Right renal pelvis (tissue), 4 donors: ENCODE data around the gene POLR2J. TPM values are rescaled to one million over a fixed set of nuclear protein-coding genes. Genes with fewer than 3 reads are reported as not detected.
"Not testable (repeated sequence)": the region's sequence is repeated elsewhere in the genome, so short reads cannot be mapped to it uniquely, and the experiment has no call there.

ENCODE experiments used
- DNase-seq, 4 donors: peaks; one replicate each; pipeline ENCODE4 v3.0.0-alpha.2; 2013; ENCODE audit warnings: low read depth in 4 of 4, low spot score in 3 of 4, missing footprints in 1 of 4
- polyA plus RNA-seq, 4 donors: library from polyadenylated mRNA; unstranded; fragments of 120-200 nt; gene quantifications; one replicate each; pipeline ENCODE4 v1.2.1, GENCODE V29; 2013; ENCODE audit not compliant: insufficient read length in 4 of 4

POLR2J gene
- polyA plus RNA-seq, 4 donors = 29.4 to 43.7 (median 31.6) TPM

- no peak for DNase-seq
These were observed 10.9 kb downstream of the POLR2J start for GRCh38 chr7:102467581-102468477.

DNA sequence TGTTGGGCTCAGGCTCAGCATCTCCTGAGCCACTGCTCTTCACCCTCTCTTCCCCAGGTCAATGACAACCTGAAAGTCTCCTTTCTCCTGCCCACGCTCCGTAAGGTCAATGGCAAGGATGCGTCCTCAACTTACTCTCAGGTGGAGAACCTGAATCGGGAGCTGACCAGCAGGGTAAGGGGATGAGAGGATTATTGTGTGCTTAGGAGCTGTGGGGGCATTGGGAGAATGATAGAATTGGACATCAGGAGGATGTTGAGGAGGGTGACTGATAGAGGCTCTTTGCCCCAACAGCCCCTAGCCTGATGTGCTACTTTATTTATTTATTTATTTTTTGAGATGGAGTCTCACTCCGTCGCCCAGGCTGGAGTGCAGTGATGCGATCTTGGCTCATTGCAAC lies 12.6 kb downstream of the POLR2J start:
- DNase-seq = no peak

DNA sequence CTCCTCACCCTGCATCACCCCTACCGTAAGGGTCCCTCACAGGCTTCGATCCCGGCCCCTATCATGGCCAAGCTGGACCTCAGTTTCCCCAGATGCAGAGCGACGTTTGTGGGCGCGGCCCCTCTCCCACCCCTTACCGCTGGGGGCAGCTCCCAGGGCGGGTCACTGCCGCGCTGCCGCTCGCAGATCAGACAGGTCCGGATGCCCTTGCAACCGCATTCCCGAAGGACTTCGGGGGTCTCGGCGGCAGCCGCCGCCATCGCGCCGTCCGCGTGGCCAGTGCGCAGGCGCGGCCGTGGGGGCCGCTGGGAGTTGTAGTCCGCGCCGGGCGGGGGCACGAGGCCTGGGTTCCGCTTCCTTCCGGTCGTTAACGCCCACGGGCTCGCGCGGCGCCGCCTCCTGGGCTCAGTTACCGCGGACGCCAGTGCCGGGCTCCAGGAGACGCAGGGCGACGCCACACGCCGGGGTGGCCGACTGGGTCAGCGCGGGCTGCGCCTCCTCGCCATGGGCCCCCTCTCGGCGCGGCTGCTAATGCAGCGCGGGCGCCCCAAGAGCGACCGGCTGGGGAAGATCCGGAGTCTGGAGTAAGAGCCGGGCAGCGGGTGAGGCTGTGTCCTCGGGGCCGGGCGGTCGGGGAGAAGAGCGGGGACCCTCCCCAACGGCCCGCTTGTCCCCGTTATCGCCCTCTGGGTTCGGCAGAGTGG lies 14.0 kb downstream of the POLR2J start, which contains the start of the genes ALKBH4 and LRWD1:
TSS of gene ALKBH4 (minus strand) at position 287 of the 704 bp plus-strand sequence. CDS start at position 260, 27 bp downstream.
TSS of gene LRWD1 (plus strand) at position 408 of the 704 bp plus-strand sequence. CDS start at position 505, 97 bp downstream.
- peak; percentile 74 to 87 (median 78) for DNase-seq

DNA sequence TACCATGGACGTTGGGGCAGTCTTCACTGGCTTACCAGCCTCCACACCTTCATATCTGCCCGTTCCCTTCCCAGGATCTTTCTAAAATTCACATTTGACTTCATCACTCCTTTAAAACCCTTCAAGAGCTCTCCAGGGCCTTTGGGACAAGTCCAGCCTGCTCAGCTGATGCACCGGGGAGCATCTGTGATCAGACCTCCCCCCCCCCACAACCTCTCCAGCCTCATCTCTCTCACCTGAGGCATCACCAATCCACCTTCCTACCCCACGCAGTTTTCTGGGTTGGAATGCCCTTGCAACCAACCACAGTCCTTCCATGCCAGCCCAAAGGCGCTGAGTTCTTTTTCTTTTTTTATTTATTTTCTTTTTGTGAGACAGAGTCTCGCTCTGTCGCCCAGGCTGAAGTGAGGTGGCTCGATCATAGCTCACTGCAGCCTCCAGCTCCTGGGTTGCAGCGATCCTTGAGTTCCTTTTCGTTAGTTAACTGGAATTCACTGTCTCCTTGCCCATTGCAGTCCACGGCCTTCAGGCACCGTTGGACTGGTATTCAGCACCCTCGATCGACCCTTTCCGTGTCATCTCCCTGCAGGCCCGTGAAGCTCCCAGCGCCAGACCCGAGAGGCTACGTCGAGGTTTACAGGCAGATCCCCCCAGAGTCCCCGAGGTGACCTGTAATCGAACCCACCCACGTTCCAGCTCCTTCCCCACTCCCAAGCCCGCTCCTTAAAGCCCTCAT lies 14.7 kb downstream of the POLR2J start:
- no peak for DNase-seq

DNA sequence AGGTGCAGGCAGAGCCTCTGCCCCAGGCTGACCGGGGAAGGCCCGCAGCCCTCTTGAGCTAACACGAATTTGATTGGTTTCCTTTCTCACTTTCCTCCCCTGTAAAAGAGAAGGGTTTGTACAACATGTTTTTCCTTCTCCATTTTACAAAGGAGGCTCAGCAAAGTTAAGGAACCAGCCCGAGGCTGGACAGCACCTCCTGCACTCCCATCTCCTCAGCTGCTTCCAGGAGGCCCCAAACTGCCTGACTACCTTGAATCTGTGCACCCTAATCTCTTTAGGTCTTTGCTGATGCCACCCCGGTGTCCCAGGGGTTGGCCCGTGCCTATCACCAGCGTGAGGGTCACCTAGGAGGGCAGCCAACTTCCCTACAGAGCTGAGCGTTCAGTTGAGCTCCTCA lies 18.3 kb downstream of the POLR2J start:
- DNase-seq = no peak

DNA sequence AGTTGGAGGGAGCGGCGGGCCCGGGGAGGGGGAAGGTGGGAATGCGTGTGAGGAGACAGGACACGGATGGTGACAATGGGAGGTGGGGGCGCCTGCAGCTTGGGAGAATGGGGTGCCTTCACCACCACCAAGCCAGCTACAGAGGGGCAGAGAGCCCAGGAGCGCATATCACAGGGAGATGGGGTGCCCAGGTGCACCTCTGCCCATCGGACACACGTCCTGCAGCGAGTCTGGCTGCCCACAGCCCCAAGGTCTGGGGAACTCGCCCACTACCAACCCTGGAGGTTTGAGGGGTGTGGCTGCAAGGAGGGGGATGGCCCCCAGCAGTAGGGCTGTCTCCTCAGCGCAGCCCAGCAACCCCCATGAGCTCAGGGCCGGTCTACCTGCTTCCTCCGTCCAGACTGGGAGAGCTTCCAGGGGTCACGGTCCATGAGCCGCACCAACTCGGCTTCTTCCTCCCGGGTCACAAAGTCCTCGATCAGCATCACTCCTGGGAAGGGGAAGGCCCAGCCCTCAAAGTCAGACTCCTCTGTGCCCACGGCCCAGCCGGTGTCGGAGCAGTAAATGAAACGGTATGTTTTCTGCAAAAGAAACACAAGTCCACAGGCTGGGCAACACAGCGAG lies 19.4 kb downstream of the POLR2J start:
- DNase-seq = no peak

- DNase-seq = no peak
These were observed 21.3 kb downstream of the POLR2J start for GRCh38 chr7:102457352-102457924.

DNA sequence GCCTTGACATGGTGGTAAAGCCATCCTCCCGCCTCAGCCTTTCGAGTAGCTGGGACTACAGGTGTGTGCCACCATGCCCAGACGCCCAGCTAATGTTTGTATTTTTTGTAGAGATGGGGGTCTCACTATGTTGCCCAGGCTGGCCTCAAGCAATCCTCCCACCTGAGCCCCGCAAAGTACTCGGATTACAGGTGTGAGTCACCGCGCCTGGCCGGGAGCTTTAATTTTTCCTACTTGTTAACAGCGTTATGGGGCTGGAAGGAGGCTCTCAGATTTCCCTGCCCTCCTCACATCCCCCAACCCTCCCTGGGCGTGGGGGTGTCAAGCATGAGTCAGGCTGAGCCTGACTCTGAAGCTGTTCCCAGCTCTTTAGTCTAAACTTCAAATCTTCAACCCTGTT lies 22.4 kb downstream of the POLR2J start:
- DNase-seq = no peak

- no peak for DNase-seq
These were observed 23.1 kb downstream of the POLR2J start for GRCh38 chr7:102455596-102455995.

- not testable (repeated sequence) for DNase-seq
These were observed 23.8 kb downstream of the POLR2J start for GRCh38 chr7:102454932-102455331.

- DNase-seq = no peak
These were observed 24.3 kb downstream of the POLR2J start for GRCh38 chr7:102454468-102454867.

- no peak for DNase-seq
These were observed 25.4 kb downstream of the POLR2J start for GRCh38 chr7:102453319-102453718.

DNA sequence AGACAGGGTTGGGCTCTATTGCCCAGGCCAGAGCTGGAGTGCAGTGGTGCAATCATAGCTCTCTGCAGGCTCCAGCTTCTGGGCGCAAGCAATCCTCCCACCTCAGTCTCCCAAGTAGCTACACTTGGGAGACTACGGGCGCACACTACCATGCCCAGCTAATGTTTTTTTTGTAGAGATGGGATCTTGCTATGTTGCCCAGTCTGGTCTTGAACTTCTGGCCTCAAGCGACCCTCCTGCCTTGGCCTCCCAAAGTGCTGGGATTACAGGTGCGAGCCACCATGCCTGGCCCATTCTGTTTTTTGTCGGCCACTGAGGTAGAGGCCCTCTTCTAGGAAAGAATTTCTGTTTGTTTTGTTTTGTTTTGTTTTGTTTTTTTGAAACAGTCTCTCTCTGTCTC lies 26.3 kb downstream of the POLR2J start:
- DNase-seq = no peak

DNA sequence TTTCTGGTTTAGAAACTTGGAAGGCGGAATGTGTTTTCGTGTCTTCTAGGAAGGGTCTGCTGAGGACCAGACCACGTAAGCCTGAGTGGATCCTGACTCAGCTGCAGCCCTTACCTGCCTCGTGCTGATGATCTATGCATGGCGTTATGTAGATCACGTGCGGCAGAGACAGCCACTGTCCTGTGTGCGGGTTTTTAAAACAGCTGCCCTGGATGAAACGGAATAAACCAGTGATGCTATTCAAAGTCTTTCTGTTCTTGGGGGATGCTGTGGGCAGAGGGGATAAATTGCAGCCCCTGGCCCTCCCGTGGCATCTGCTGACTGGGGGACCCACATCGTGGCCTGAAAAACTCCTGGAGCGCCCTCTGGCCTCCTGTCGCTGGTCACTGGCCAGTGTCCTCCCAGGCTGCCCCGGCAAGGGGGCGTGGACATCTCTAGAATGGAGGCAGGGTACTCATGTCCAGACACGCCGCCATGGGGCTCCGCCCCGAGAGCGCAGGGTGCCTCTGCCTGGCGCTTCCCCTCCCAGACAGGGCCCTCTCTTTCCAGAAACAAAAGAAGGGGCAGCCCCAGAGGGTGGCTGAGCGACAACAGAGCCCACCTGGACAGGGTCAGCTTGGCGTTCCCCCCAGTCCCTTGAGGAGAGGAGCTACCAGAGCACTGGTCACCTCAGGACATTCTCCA lies 27.2 kb downstream of the POLR2J start:
- no peak for DNase-seq

DNA sequence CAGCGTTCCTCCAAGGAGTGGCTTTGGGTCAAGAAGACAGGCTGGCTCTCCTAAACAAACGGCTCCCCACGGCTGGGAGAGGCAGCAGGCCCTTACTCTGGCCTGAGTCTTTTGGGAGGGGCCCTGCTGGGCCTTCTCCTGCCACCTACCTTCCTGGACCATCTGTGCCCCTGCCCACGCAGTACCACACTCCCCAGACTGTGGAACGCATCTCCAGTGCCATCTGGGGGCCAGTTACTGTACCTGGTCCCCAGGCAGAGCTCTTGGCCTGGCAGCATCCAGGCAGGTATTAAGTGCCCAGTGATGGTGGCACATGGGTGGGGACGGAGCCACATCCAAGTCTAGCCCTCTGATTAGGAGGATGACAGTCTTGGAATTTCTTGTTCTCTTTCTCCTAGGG lies 28.5 kb downstream of the POLR2J start:
- DNase-seq = no peak

DNA sequence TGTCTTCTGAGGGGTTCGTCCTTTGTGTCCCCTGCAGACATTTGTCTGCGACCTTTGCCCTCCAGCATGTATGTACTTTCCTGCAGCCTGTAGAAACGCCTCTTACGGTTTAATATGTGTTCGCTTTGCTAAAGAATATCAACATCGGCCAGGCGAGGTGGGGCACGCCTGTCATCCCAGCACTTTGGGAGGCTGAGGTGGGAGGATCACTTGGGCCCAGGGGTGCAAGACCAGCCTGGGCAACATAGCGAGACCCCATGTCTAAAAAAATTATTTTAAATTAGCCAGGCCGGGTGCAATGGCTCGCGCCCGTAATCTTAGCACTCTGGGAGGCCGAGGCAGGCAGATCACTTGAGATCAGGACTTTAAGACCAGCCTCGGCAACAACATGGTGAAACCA lies 29.6 kb downstream of the POLR2J start:
- DNase-seq = no peak

DNA sequence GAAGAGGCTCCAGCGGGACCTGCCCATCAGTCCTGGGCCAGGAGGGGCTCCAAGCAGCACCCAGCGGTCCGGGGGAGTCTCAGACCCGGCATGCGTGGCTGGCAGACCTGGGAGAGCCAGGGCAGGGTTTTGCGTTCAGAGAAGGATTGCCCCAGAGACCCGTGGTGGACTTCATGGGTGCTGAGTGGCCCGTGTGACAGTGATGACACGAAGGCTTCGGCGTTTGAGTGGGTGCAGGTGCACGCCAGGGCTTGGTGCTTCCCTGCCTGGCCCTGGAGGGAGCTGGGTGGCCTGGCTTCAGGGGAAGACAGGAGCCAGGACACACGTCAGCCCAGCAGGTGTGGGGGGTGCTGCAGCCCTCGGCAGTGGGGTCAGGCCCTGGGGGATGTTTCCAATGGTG lies 31.4 kb downstream of the POLR2J start:
- DNase-seq = no peak

- DNase-seq = no peak
These were observed 32.1 kb downstream of the POLR2J start for GRCh38 chr7:102446387-102447156.

- DNase-seq = no peak
These were observed 33.0 kb downstream of the POLR2J start for GRCh38 chr7:102445674-102446071.
